BJ (cell line): Measurements from ENCODE around the gene CCDC27. TPM values are rescaled to one million over a fixed set of nuclear protein-coding genes. Genes with fewer than 3 reads are reported as not detected.

Experiments
- CTCF ChIA-PET: fragments of 350-600 bp; formaldehyde crosslinking; extraction: SDS; loops from one replicate; lab custom pipeline; 2021; ENCODE audit warnings: antibody characterized with exemption, inconsistent platforms; lab: Yijun Ruan, JAX
- POLR2A ChIA-PET: fragments of 300-600 bp; sonication (Branson Sonifier 250); formaldehyde crosslinking; extraction: SDS; loops from one replicate; lab custom pipeline; 2021; ENCODE audit warnings: antibody characterized with exemption; lab: Charles Lee
- DNase-seq: peaks from one replicate; pipeline ENCODE4 v3.0.0-alpha.2; 2011; ENCODE audit warnings: low read depth
- H3K27me3 ChIP-seq: 2 replicates; pipeline ENCODE4 v1.6.0; 2011; ENCODE audit warnings: low read length; ENCODE audit not compliant: control insufficient read depth, insufficient read depth
- H3K36me3 ChIP-seq: 2 replicates; pipeline ENCODE4 v1.5.1; 2011; ENCODE audit warnings: low read length; ENCODE audit not compliant: control insufficient read depth, insufficient read depth
- H3K4me3 ChIP-seq: 2 replicates; pipeline ENCODE4 v1.5.1; 2011; ENCODE audit warnings: low read depth, mild to moderate bottlenecking, control low read depth, low read length
- CTCF ChIP-seq: IDR thresholded peaks from 2 replicates; pipeline ENCODE4 v1.5.1; 2011; ENCODE audit warnings: low read depth, mild to moderate bottlenecking, control low read depth, inconsistent platforms, low read length, moderate library complexity; ENCODE audit not compliant: insufficient read depth
- polyA plus RNA-seq: library from polyadenylated mRNA; depleted of rRNA; stranded (reverse); fragments of >200 nt; gene quantifications from 2 replicates; pipeline ENCODE4 v1.2.3, GENCODE V29; 2011

The CCDC27 gene
- polyA plus RNA-seq, 1 experiment, result not detected

DNA sequence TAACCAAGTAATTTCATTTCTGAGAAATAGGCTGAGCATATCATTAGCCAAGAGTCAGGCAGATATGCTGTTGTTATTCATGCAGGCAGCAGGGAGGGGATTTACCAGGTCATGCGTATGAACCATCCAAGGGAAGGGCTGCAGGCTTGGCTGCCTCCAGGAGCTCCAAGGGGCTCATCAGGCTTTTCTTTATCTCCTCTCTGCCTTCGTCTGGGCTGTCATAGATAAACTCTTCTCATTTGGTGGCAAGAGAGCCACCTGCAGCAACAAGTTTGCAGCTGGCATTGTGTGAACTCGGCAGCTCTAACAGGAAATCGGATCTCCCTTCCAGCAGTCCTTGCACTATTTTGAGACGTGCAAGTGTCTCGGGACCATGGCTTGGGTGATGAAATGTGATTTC, 7.5 kb downstream of the CCDC27 start:
- ChIA-PET POLR2A (interaction anchor here (0.6 to 0.7 kb wide), 2 partner anchors 17 to 515 kb away, joined by 3 to 5 read pairs; no protein-coding TSS in a partner anchor), CTCF (interaction anchor here (1.3 kb wide), 1 partner anchor 35 kb away, joined by 4 read pairs; no protein-coding TSS in a partner anchor)
- no peak for DNase-seq
- H3K27me3 ChIP-seq, result peaks cover 19% of the 10 kb centered on the region
- no peak overlapping the region for H3K4me3 ChIP-seq
- H3K36me3 ChIP-seq, result no peaks in the 10 kb centered on the region
- no peak for TF ChIP-seq CTCF

DNA sequence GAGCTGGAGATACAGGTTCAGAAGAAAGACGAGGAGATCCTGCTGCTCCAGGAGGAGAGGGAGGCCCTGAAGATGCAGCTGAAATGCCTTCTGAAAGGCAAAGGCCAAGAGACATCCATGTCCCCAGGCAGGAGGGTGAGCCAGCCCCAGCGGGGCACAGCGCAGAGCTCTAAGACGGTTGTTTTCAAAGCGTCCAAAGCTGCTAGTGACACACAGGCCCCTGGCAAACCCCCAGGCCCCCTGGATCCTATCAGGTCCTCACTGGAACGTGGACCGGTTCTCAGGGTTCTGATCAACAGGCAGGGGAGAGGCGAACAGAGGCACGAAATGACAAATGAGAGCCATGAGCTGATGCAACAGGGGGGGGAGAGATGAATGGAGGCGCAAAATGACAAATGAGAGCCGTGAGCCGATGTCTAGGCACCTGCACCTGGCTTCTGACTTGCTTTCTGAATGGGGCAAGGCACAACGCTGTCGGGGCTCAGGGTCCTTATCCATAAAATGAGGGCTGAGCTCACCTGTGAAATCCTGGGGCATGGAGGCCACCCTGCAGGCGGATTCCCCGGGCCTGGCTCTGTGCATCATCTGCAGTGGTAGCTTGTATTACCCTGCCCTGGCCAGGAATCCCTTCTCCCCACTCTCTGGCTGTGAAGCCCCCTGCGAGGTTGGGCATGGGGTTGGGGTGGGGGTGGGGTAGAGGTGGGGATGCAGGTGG, 9.2 kb downstream of the CCDC27 start:
- H3K36me3 ChIP-seq, result no peaks in the 10 kb centered on the region
- H3K27me3 ChIP-seq, result peaks cover 18% of the 10 kb centered on the region
- no peak for TF ChIP-seq CTCF
- no peak for DNase-seq
- ChIA-PET CTCF (interaction anchor here (0.6 to 1.2 kb wide), 2 partner anchors 10 to 12 kb away, joined by 3 read pairs; no protein-coding TSS in a partner anchor), POLR2A (no interaction called here)
- no peak overlapping the region for H3K4me3 ChIP-seq

DNA sequence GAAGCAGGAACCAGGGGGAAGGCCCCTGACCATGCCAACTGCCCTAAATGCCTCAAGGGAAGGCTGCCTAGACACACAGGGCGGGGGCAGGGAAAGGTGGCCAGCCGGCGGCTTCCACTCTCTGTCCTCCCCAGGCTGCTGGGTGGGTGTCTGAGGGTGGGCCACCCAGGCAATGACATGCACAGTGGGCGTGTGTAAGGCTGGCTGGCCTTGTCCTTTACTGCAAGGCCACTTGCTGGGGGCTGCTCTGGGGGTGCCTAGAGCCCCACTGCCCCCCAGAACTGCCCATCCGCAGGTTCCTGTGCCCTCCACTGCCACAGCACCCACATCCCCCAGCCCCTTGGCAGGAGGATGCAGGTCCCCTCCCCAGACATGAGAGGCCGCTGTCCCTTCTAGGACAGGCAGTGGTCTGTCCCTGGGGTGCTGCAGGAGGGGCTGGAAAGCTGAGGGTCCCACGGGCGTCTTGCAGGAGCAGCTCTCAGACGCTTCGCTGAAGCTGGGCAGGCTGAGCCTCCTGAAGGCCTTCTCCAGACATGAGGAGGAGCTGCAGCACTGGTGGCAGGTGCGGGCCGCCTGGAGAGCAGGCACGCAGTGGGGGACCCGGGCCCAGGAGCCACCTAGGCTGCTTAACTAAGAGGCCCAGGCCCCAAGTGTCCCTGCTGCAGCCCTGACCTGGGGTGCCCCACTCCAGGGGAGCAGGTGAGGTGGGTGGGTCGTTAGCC, 10.1 kb downstream of the CCDC27 start:
- no peak for DNase-seq
- Histone ChIP-seq H3K27me3 (peaks cover 16% of the 10 kb centered on the region), H3K36me3 (no peaks in the 10 kb centered on the region), H3K4me3 (no peak overlapping the region)
- CTCF ChIA-PET, result no interaction called here
- TF ChIP-seq CTCF, result no peak
- POLR2A ChIA-PET, result no interaction called here

DNA sequence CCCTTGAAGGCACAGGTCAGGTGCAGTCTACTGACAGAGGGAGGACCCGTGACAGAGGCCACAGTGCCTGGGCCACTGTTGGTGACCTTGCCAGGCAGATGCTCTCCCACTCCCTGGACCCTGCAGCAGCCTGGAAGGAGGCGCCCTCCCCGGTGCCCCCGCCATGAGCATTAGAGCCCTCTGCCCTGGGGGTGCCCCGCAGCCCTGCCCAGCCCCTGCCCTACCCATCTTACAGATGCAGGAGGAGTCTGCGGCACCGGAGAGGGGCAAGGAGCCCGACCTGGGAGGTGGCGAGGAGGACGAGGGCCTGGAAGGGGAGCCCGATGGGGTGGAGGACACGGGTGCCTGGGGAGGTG, 10.6 kb downstream of the CCDC27 start:
- CTCF ChIA-PET, result no interaction called here

More for the DNA sequence above, 10.6 kb downstream of the CCDC27 start:
- POLR2A ChIA-PET, result no interaction called here
- Histone ChIP-seq H3K36me3 (no peaks in the 10 kb centered on the region), H3K27me3 (peaks cover 16% of the 10 kb centered on the region), H3K4me3 (no peak overlapping the region)
- no peak for TF ChIP-seq CTCF
- DNase-seq, result no peak
